Adrenal gland (tissue), 12 donors: Measurements from ENCODE around the gene LSAMP. TPM values are rescaled to one million over a fixed set of nuclear protein-coding genes. Genes with fewer than 3 reads are reported as not detected.

ENCODE experiments used
- DNase-seq, 7 donors: peaks; one replicate each; pipeline ENCODE4 v3.0.0-alpha.2; 2019 to 2020
- H3K27ac ChIP-seq, 5 donors: fragments of 200-600 bp; sonication (generic) in 4 of 5; 1 replicate in 3 of 5; 2 replicates in 2 of 5; pipeline versions ENCODE4 v1.5.1 to v1.8.0; 2016 to 2020; ENCODE audit warnings: mild to moderate bottlenecking in 1 of 5
- H3K27me3 ChIP-seq: fragments of 200-600 bp; 2 replicates; pipeline ENCODE4 v1.8.0; 2021
- H3K36me3 ChIP-seq, 2 donors: fragments of 200-600 bp; replicated peaks in 1 of 2; 1 replicate in 1 of 2; 2 replicates in 1 of 2; pipeline versions ENCODE4 v1.5.1 to v1.8.0; 2018 to 2022
- H3K4me1 ChIP-seq, 2 donors: fragments of 200-600 bp; replicated peaks in 1 of 2; 1 replicate in 1 of 2; 2 replicates in 1 of 2; pipeline versions ENCODE4 v1.5.1 to v1.8.0; 2018 to 2021
- H3K4me3 ChIP-seq, 4 donors: fragments of 200-600 bp; sonication (generic) in 3 of 4; one replicate each; pipeline ENCODE4 v1.5.1; 2016 to 2018
- H3K9me3 ChIP-seq, 3 donors: fragments of 200-600 bp; sonication (generic) in 1 of 3; replicated peaks in 1 of 3; 1 replicate in 2 of 3; 2 replicates in 1 of 3; pipeline versions ENCODE4 v1.5.1 to v1.8.0; 2016 to 2021
- POLR2A ChIP-seq, 2 donors: fragments of 450-650 bp; IDR thresholded peaks; one replicate each; pipeline ENCODE4 v1.6.1; 2017; ENCODE audit warnings: antibody characterized with exemption in 2 of 2, mild to moderate bottlenecking in 2 of 2, moderate library complexity in 1 of 2
- WGBS, 4 donors: extraction: QIAGEN DNeasy Blood & Tissue Kit in 2 of 4; methylation state at CpG; one replicate each; pipeline versions ENCODE4 v1.1.5 to v1.1.7; 2013 to 2017; 5-methylcytosine and 5-hydroxymethylcytosine counted together
- intact Hi-C, 2 donors: fragments of 100-400 bp; cut with DNase I; formaldehyde crosslinking; loops; one replicate each; pipeline versions ENCODE4 v1.14.1 to v1.15.0; 2022 to 2023
- polyA plus RNA-seq, 3 donors: library from polyadenylated mRNA; stranded (reverse); fragments of 200-250 nt in 2 of 3; fragments of 350-450 nt in 1 of 3; fragmentation: Illumina TruSeq in 1 of 3; extraction: RNeasy Lipid Tissue Mini Kit (QIAGEN cat#74804) in 1 of 3; gene quantifications; one replicate each; pipeline ENCODE4 v1.2.3, GENCODE V29; 2013 to 2014
- total RNA-seq, 9 donors: library from RNA; depleted of rRNA in 4 of 9; stranded (reverse); fragments of >200 nt in 4 of 9; fragments of 120-200 nt in 1 of 9; fragmentation: NEBNext Ultra II Directional in 1 of 9; extraction: Animal tissue kit (Norgen Biotek cat#: 25700) in 1 of 9; gene quantifications; one replicate each; pipeline versions ENCODE4 v1.1.0 to v1.2.4, GENCODE V29; 2013 to 2023
- TF ChIP-seq, protein P1 (sequence below), 6 experiments: fragments of 450-650 bp in 4 of 6; fragments of 200-600 bp in 2 of 6; sonication (generic) in 1 of 6; IDR thresholded peaks; 1 replicate in 5 of 6; 2 replicates in 1 of 6; pipeline versions ENCODE4 v1.5.1 to v1.8.0; 2016 to 2021; ENCODE audit warnings: antibody characterized with exemption in 6 of 6, mild to moderate bottlenecking in 2 of 6, moderate library complexity in 1 of 6
- donor health status: healthy with polysubstance abuse.
- donor health status: Bipolar disorder and iron deficiency.
- donor health status: DM: yes; HTN: yes; CAD: no.
- donor health status: DM: no; HTN: no; CAD: no.
- donor health status: DM: no; HTN: no; CAD: no.
- donor health status: DM: yes; HTN: yes; CAD: no.

The LSAMP gene
- total and polyA plus RNA-seq, 12 donors: 5.8 to 53.5 (median 24.3) TPM

DNA sequence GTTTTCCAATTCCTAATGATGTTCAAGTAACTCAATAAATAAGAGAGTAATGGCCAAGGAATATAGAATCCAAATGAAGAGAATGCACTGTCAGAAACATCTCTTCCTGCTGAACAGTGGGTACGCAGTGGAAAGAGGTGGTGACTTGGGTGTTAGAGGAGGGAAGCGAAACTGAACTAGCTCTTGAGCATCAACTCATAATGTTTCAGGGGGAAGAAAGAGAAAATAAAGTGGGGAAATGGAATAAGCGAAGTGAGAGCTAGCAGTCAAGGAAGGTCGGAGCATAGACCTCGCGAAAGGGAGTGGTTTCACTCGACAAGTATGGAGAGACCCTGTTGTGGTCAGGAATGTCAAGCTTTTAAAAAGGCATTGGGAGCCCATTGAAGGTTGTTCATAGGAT is 512.5 kb downstream of the LSAMP start:
- intact Hi-C loops: no loop called here
- TF ChIP-seq, protein P1, sequence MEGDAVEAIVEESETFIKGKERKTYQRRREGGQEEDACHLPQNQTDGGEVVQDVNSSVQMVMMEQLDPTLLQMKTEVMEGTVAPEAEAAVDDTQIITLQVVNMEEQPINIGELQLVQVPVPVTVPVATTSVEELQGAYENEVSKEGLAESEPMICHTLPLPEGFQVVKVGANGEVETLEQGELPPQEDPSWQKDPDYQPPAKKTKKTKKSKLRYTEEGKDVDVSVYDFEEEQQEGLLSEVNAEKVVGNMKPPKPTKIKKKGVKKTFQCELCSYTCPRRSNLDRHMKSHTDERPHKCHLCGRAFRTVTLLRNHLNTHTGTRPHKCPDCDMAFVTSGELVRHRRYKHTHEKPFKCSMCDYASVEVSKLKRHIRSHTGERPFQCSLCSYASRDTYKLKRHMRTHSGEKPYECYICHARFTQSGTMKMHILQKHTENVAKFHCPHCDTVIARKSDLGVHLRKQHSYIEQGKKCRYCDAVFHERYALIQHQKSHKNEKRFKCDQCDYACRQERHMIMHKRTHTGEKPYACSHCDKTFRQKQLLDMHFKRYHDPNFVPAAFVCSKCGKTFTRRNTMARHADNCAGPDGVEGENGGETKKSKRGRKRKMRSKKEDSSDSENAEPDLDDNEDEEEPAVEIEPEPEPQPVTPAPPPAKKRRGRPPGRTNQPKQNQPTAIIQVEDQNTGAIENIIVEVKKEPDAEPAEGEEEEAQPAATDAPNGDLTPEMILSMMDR (IDR thresholded peaks at IDR 0.05): no peak
- TF ChIP-seq POLR2A (IDR thresholded peaks at IDR 0.05): no peak
- 93 to 95% (median 94%) methylated on average over 7 of the region's 7 CpGs for WGBS, 4 donors

GRCh38 chr3:115931581-115931980 is 513.7 kb downstream of the LSAMP start:
- no peaks in the 10 kb centered on the region for H3K4me1 ChIP-seq
- TF ChIP-seq, protein P1 (IDR thresholded peaks at IDR 0.05): no peak
- TF ChIP-seq POLR2A (IDR thresholded peaks at IDR 0.05): no peak
- H3K9me3 ChIP-seq: no peaks in the 10 kb centered on the region
- no peak overlapping the region for H3K4me3 ChIP-seq
- H3K27me3 ChIP-seq: no peaks in the 10 kb centered on the region
- WGBS, 4 donors: 62 to 79% (median 71%) methylated on average over 2 of the region's 2 CpGs
- DNase-seq: no peak
- no peaks in the 10 kb centered on the region for H3K36me3 ChIP-seq
- intact Hi-C loops: no loop called here
- no peak overlapping the region for H3K27ac ChIP-seq

More for the DNA sequence above, 512.5 kb downstream of the LSAMP start:
- H3K27ac ChIP-seq: no peak overlapping the region
- no peak for DNase-seq
- H3K36me3 ChIP-seq: no peaks in the 10 kb centered on the region
- no peaks in the 10 kb centered on the region for H3K27me3 ChIP-seq
- no peak overlapping the region for H3K4me3 ChIP-seq
- H3K4me1 ChIP-seq: no peaks in the 10 kb centered on the region
- H3K9me3 ChIP-seq: no peaks in the 10 kb centered on the region

GRCh38 chr3:115930922-115931321 is 514.4 kb downstream of the LSAMP start:
- intact Hi-C loops: no loop called here
- H3K4me3 ChIP-seq: no peak overlapping the region
- no peak overlapping the region for H3K27ac ChIP-seq
- H3K4me1 ChIP-seq: no peaks in the 10 kb centered on the region
- 22 to 48% (median 38%) methylated on average over 3 of the region's 3 CpGs for WGBS, 4 donors
- peak in 1 of 7 donors; percentile 8 for DNase-seq
- H3K27me3 ChIP-seq: no peaks in the 10 kb centered on the region
- H3K9me3 ChIP-seq: no peaks in the 10 kb centered on the region
- no peaks in the 10 kb centered on the region for H3K36me3 ChIP-seq
- TF ChIP-seq, protein P1 (IDR thresholded peaks at IDR 0.05): no peak
- no peak for TF ChIP-seq POLR2A (IDR thresholded peaks at IDR 0.05)

GRCh38 chr3:115930168-115930567 is 515.1 kb downstream of the LSAMP start:
- no peak overlapping the region for H3K4me3 ChIP-seq
- WGBS, 4 donors: 76 to 93% (median 88%) methylated on average over 2 of the region's 2 CpGs
- H3K27me3 ChIP-seq: no peaks in the 10 kb centered on the region
- no peak for DNase-seq
- no peaks in the 10 kb centered on the region for H3K36me3 ChIP-seq
- H3K9me3 ChIP-seq: no peaks in the 10 kb centered on the region
- TF ChIP-seq POLR2A (IDR thresholded peaks at IDR 0.05): no peak
- TF ChIP-seq, protein P1 (IDR thresholded peaks at IDR 0.05): no peak
- intact Hi-C loops: no loop called here
- no peak overlapping the region for H3K27ac ChIP-seq
- H3K4me1 ChIP-seq: no peaks in the 10 kb centered on the region
